Stimulated activated CD4-positive, alpha-beta T cell treated with anti-CD3 and anti-CD28 coated beads, Interleukin-4, amount 100 ng/mL, for 24 hours (primary cell): ENCODE data around the gene PON1.

Experiments used
- DNase-seq: peaks from one replicate; pipeline ENCODE4 v3.0.0-alpha.2; 2020

Gene PON1

DNA sequence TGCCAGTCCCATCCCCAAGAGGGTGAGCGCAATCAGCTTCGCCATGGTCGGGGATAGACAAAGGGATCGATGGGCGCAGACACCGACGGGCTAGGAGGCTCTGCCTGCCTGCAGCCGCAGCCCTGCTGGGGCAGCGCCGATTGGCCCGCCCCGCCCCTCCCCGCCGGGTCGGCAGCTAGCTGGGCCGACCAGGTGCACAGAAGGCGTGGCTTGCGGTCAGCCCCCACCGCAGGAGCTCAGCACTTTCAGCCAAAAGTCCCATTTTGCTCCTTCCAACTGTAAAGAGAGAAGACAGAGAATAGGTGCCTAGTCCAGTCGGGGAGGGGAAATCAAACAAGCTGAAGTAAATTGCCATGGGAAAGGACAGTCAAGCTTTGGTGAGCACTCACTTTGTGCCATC, at the start of gene PON1:
TSS of gene PON1 (minus strand) at position 102 of the 400 bp plus-strand sequence. CDS start at position 45, 57 bp downstream.
- no peak for DNase-seq

DNA sequence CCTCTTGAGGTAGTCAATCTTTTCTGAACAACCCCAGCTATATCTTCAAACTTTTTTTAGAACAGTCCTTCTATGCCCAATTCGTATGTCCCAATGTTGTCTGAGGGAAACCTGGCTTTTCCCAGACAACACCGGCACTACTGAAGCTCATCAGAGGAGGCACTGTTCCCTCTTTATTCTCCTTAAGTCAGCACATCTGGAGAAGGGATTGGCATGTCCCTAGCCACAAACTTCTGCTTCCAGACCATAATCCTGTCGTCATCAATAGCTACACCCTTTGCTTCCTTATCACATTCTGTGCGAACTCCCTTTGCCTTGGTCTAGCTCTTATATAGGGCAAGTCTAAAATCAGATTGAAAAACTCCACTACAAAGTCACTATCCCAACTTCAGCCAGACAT, 49.0 kb upstream of the PON1 start:
- no peak for DNase-seq

GRCh38 chr7:95368235-95368634, 43.9 kb upstream of the PON1 start:
- no peak for DNase-seq

DNA sequence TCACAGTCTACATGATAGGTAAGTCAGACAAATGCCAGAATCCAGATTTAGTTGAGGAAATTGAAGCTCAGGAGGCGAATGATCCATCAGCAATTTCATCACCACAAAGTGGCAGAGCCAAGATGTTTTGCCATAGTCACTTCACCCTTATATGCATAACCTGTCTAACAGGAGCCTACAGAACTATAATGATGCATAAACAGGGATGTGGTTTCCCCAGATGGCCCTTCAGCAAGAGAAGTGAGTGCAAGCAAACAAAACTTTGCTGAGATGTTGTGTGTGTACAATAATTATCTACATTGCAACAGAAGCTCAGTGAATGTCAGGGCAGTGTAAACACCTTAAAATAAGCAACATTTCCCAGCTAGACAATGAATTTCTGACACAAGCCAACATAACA, 43.3 kb upstream of the PON1 start:
- DNase-seq: no peak

DNA sequence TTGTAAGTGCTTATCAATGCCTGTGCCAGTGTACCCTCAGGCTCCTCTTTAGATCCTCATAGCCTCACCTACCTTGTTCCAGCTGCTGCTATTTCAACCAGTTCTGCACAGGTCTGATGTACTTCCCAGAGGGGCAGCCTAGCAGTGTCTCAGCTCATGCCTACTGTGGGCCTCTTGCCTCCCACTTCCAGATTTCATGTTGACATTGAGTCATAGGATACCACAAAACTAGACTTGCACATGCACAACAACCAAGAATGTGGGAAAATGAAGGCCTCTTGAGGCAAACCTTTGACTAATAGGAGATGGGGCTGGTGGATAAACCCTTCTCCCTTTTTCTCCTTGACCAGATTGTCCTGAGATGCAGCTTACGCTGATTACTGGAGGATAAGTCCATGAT, 40.8 kb upstream of the PON1 start:
- no peak for DNase-seq

- DNase-seq: no peak
Observed at GRCh38 chr7:95357623-95358022, 33.3 kb upstream of the PON1 start.

DNA sequence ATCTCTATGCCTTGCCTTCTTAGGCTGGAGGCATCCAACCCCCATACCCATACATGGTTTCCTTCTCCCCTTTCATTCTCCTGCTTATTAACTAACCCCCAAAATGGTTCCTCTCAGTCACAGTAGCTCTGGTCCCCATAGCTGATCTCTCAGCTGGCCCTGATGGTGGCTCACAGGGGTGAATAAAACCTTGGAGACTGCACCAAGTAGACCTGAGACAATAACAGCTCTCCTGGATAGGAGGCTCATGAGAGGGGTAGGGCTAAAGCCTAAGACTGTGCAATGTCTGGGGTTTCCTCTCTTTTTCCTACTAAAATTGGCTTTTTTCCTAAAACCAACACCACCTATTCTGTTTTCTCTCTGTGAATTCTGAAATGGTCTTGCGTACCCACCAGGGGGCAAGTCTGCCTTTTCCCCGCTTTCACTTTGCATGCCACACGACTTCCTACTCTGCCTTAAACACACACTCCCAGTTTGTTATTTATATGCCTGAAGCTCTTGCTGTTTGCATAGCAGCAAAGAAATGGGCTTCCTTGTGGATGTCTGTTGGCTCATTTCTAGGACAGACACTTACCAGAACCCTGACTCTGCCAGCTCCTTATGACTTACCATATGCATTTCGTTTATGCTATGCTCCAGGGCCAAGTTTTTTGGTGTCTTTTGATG, 18.4 kb upstream of the PON1 start:
- no peak for DNase-seq

- DNase-seq: no peak
Observed at GRCh38 chr7:95342029-95342428, 17.7 kb upstream of the PON1 start.

- no peak for DNase-seq
Observed at GRCh38 chr7:95340491-95340890, 16.2 kb upstream of the PON1 start.

GRCh38 chr7:95338832-95339231, 14.5 kb upstream of the PON1 start:
- no peak for DNase-seq

- DNase-seq: no peak
Observed at GRCh38 chr7:95335093-95335492, 10.8 kb upstream of the PON1 start.

GRCh38 chr7:95334447-95334846, 10.1 kb upstream of the PON1 start:
- no peak for DNase-seq

GRCh38 chr7:95330961-95331337, 6.6 kb upstream of the PON1 start:
- no peak for DNase-seq

GRCh38 chr7:95330204-95330960, 6.0 kb upstream of the PON1 start:
- DNase-seq: no peak

DNA sequence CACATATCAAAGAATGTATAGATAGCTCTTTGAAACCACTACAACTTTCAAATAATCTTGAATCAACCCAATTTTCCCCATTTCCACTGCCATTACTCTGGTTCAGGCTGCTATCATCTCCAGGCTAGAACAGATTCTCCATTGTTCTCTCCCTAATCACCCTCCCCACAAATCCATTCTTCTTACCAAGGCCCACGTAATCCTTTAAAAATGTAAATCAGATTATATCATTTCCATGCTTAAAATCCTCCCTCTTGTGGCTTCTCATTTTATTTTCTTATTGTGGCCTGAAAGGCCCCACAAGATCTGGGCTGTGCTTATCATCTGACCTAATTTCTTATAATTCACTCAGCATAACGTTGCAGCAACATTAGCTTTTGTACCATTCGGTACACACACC, 3.0 kb upstream of the PON1 start:
- DNase-seq: no peak

DNA sequence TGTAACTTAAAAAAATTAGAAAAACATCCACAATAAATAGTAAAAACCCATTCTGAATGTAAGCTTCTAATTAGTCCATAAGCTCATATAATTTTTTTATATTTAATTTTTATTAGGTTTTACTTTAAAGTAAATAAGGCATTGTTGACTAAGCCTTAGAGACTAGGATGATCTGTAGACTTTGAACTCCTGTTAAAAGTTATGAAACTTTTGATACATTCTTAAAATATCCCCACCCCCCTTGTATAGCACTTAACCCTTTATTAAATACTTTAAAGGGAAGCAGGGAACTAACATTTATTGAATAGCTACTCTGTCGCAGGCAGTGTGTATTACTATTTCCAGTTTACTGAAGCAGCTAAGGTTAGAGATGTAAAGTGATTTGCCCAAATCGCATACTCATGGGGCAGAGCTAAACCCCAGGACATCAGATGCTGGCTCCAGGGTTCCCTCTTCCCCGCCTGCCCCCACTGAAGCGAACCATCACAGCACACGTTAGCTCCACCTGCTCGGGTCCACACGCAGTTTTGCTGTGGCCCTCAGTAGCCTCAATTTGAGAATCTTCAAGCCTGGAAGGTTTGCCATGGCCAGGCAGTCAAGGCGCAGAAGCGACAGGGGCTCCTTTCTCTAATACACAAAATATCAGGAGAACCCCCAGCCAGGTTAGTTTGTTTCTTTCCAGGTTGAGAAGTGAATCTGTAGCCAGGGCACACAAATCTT, 762 bp downstream of the PON1 start:
- DNase-seq: no peak

GRCh38 chr7:95322854-95323253, 1.5 kb downstream of the PON1 start:
- DNase-seq: no peak

- no peak for DNase-seq
Observed at GRCh38 chr7:95322396-95322795, 1.9 kb downstream of the PON1 start.

- no peak for DNase-seq
Observed at GRCh38 chr7:95321720-95322119, 2.6 kb downstream of the PON1 start.

DNA sequence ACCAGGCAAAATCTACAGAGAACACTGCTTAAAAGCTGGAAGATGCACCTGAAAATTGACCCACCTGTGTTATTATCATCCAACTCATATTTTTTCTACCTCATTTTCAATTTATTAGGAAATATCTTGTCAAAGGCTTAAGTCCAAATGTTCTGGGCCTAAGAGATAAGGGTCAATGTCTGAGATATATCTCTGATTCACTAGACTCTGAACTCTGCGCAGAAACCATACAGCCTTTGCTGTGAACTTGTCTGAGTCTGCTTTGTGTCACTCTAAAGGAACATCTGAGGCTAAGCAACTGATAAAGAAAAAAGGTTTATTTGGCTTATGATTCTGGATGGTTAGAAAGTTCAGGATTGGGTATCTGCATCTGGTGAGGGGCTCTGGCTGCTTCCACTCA, 3.7 kb downstream of the PON1 start:
- DNase-seq: no peak

- no peak for DNase-seq
Observed at GRCh38 chr7:95319570-95319969, 4.8 kb downstream of the PON1 start.

DNA sequence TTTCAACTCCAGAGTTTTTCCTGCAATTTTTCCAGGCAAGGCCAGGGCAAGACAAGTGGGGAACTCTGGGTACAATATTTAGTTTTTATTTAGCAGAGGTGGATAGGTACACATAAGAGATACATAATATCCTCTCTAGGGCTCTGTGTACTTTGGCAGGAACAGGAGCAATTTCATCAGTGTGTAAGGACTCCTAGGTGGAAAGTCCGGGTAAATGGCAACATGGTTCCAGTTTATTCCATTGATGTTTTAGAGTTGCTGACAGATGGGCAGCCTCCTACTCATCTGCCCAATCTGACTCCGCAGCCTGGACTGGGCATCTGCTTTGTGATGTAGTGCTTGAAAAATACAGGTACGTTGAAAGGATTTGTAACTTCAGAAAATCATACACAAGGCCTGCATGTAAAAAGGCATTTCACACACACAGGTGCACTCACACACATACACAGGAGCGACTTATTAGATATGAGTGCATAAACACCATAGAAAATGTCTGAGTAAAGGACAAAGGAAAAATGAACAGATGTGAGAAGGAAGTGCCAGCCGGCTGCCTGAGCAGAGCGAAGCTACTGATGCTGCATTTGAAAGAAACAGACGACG, 5.7 kb downstream of the PON1 start:
- no peak for DNase-seq

DNA sequence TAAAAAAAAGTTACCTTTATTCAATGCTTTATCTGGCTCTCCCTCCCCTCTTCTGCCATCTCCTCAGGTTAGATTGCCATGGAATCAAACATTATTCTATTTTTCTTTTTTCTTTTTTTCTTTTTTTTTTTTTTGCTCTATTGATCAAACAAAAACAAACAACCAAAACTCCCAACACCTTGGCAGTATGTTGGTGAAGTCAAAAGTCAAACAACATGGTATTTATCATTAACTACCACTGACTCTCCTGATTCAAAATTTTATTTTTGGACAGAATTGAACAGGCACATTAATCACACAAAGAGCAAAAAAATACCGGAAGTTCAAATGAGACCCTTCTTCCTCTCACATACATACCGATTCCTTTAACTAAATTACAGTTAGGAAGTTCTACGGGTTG, 6.4 kb downstream of the PON1 start:
- DNase-seq: no peak

- DNase-seq: no peak
Observed at GRCh38 chr7:95317546-95317945, 6.8 kb downstream of the PON1 start.
